Activated B cell treated with CpG ODN at 0.5 μM for 24 hours (primary cell): ENCODE results near the gene AFF4. TPM values are rescaled to one million over a fixed set of nuclear protein-coding genes. Genes with fewer than 3 reads are reported as not detected.
A peak's percentile ranks its signal among the peaks of the same experiment; 100 is the strongest.

Experiments used
- ATAC-seq: fragments of 200-7000 bp; cut with Tn5 transposase; one replicate; pipeline ENCODE4 v1.10.0; 2021; ENCODE audit warnings: low read depth, mild to moderate bottlenecking, moderate library complexity
- CTCF ChIA-PET: fragments of 350-600 bp; sonication (Branson Sonifier 250); formaldehyde crosslinking; loops from one replicate; lab custom pipeline; 2021; ENCODE audit warnings: antibody characterized with exemption; lab: Charles Lee
- POLR2A ChIA-PET: fragments of 350-600 bp; sonication (Branson Sonifier 250); formaldehyde crosslinking; loops from one replicate; lab custom pipeline; 2021; ENCODE audit warnings: antibody characterized with exemption; lab: Charles Lee
- DNase-seq: peaks from one replicate; pipeline ENCODE4 v3.0.0; 2022
- H3K27ac Mint-ChIP-seq: one replicate; pipeline ENCODE4 v1.8.0; 2020; ENCODE audit warnings: mixed read lengths
- H3K27me3 Mint-ChIP-seq: one replicate; pipeline ENCODE4 v1.8.0; 2021; ENCODE audit warnings: mixed read lengths
- H3K36me3 Mint-ChIP-seq: one replicate; pipeline ENCODE4 v1.8.0; 2021; ENCODE audit warnings: low read depth, mixed read lengths
- H3K4me1 Mint-ChIP-seq: one replicate; pipeline ENCODE4 v1.8.0; 2021; ENCODE audit warnings: mixed read lengths
- H3K4me3 Mint-ChIP-seq: one replicate; pipeline ENCODE4 v1.8.0; 2020; ENCODE audit warnings: mild to moderate bottlenecking, mixed read lengths
- H3K9me3 Mint-ChIP-seq: one replicate; pipeline ENCODE4 v1.8.0; 2020; ENCODE audit warnings: mixed read lengths
- intact Hi-C: fragments of 100-400 bp; cut with micrococcal nuclease; formaldehyde crosslinking; loops from one replicate; pipeline ENCODE4 v1.15.1; 2024
- total RNA-seq: library from RNA; stranded (reverse); gene quantifications from 2 replicates; pipeline ENCODE4 v1.2.3, GENCODE V29; 2022
- TF ChIP-seq, protein P1 (sequence below): fragments of 200-600 bp; IDR thresholded peaks from one replicate; pipeline ENCODE4 v1.8.0; 2022; ENCODE audit warnings: antibody characterized with exemption, mild to moderate bottlenecking

Gene AFF4
- total RNA-seq, 1 donor from 2014 or later: 51.8 TPM

- no peak for DNase-seq
- Mint-ChIP-seq H3K4me1 (no peaks in the 10 kb centered on the region), H3K9me3 (no peaks in the 10 kb centered on the region), H3K27ac (peak within 1 kb of the TSS; percentile 6), H3K27me3 (no peaks in the 10 kb centered on the region), H3K36me3 (peaks cover 56% of the 10 kb centered on the region), H3K4me3 (no peak within 1 kb of the TSS)
- ChIA-PET CTCF (no interaction called here), POLR2A (interaction anchor here (0.6 kb wide), 1 partner anchor 1237 kb away, joined by 3 read pairs; no protein-coding TSS in a partner anchor)
- TF ChIP-seq, protein P1, sequence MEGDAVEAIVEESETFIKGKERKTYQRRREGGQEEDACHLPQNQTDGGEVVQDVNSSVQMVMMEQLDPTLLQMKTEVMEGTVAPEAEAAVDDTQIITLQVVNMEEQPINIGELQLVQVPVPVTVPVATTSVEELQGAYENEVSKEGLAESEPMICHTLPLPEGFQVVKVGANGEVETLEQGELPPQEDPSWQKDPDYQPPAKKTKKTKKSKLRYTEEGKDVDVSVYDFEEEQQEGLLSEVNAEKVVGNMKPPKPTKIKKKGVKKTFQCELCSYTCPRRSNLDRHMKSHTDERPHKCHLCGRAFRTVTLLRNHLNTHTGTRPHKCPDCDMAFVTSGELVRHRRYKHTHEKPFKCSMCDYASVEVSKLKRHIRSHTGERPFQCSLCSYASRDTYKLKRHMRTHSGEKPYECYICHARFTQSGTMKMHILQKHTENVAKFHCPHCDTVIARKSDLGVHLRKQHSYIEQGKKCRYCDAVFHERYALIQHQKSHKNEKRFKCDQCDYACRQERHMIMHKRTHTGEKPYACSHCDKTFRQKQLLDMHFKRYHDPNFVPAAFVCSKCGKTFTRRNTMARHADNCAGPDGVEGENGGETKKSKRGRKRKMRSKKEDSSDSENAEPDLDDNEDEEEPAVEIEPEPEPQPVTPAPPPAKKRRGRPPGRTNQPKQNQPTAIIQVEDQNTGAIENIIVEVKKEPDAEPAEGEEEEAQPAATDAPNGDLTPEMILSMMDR: no peak
- intact Hi-C loops: no loop called here
- no peak for ATAC-seq
These were observed 90.1 kb downstream of the AFF4 start, which contains the start of gene LEAP2 for GRCh38 chr5:132873119-132873929. Gene LEAP2 (plus strand): TSS chr5:132873668. CDS start chr5:132873695, 27 bp downstream.

- Mint-ChIP-seq H3K9me3 (no peaks in the 10 kb centered on the region), H3K27ac (no peak overlapping the region), H3K4me3 (no peak overlapping the region), H3K27me3 (no peaks in the 10 kb centered on the region), H3K4me1 (peaks cover 3% of the 10 kb centered on the region), H3K36me3 (peaks cover 55% of the 10 kb centered on the region)
- intact Hi-C loops: no loop called here
- TF ChIP-seq, protein P1: no peak
- POLR2A ChIA-PET: interaction anchor here (0.6 kb wide), 1 partner anchor 1237 kb away, joined by 3 read pairs; no protein-coding TSS in a partner anchor
- ATAC-seq (no peak), DNase-seq (no peak)
- CTCF ChIA-PET: no interaction called here
These were observed 90.7 kb downstream of the AFF4 start for GRCh38 chr5:132872788-132873118.

GRCh38 chr5:132871459-132872284, 91.8 kb downstream of the AFF4 start:
- Mint-ChIP-seq H3K4me1 (peaks cover 10% of the 10 kb centered on the region), H3K27me3 (no peaks in the 10 kb centered on the region), H3K9me3 (no peaks in the 10 kb centered on the region), H3K36me3 (peaks cover 55% of the 10 kb centered on the region), H3K4me3 (no peak overlapping the region), H3K27ac (no peak overlapping the region)
- POLR2A ChIA-PET: interaction anchor here (0.5 kb wide), 1 partner anchor 162 kb away, joined by 3 read pairs; no protein-coding TSS in a partner anchor
- TF ChIP-seq, protein P1: no peak
- no peak for ATAC-seq
- no peak for DNase-seq
- CTCF ChIA-PET: no interaction called here
- intact Hi-C loops: no loop called here

DNA sequence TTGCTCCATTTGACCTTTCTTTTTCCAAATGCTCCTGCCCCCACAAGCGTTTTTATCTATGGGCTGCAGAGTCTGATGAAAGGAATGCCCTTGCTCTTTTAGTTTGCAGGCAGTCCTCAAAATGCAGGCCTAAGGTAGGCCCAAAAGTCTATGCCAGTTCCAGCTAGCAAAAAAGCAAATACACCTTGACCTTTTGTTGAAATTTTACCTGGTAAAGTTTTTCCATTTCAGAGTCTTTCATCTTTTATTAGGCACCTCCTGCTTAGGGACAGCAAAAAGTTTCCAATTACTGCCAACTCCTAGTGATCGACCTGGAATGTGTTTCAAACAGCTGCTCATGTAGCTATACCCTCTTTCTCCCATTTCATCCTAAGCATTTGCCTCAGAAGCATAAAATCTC, 92.6 kb downstream of the AFF4 start:
- intact Hi-C loops: no loop called here
- ChIA-PET CTCF (no interaction called here), POLR2A (interaction anchor here (0.5 kb wide), 2 partner anchors 163 to 1086 kb away, joined by 3 to 4 read pairs; no protein-coding TSS in a partner anchor)
- TF ChIP-seq, protein P1: no peak
- H3K9me3 Mint-ChIP-seq: no peaks in the 10 kb centered on the region
- ATAC-seq: no peak
- H3K4me1 Mint-ChIP-seq: peaks cover 17% of the 10 kb centered on the region
- no peak overlapping the region for H3K4me3 Mint-ChIP-seq
- no peak overlapping the region for H3K27ac Mint-ChIP-seq
- peaks cover 54% of the 10 kb centered on the region for H3K36me3 Mint-ChIP-seq
- no peak for DNase-seq
- H3K27me3 Mint-ChIP-seq: no peaks in the 10 kb centered on the region
